ENCODE measurements around the gene WNT11.

The WNT11 gene

DNA sequence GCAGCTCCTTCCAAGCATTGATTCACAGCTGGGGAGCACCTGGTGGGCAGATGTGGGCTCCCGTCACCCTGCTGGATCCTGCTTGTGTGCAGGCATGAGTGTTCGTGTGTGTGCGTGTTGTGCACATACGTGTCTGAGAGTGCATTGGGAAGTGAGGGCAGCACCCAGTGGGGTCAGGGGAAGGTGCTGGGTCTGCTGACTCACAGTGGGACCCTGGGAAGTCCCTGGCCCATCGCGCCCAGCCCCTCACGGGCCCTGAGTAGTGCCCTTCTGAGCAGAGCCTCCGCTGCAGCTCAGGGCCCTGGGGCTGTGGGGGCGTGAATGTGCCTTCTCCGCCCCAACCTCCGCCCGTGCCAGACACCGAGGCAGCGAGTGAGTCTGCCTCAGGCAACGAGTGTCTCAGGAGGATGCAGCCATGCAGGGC lies 36.8 kb downstream of the WNT11 start:
- DNase-seq: no peak

- no peak for DNase-seq
Observed at GRCh38 chr11:76167590-76167989, 38.7 kb downstream of the WNT11 start.

DNA sequence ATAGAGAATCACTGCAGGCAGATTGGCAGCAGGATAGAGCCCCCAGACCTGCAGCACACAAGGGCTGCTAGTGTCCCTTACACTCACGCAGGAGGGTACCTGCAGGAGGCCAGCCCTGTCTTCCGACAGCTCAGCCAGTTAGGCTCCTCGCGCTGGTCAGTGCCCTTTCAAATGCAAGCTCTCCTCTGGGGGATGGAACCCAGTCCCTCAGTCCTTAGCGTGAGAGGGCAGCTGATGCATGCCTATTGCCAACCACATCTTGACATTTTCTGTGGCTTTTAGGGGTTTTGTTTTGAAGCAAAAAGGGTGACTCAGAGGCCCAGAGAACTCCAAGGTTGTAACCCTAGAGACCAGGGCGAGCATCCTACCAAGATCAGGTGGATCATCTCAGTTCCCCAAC lies 40.0 kb downstream of the WNT11 start:
- DNase-seq: no peak

GRCh38 chr11:76164861-76165751 lies 41.2 kb downstream of the WNT11 start:
- no peak for DNase-seq

- no peak for DNase-seq
Observed at GRCh38 chr11:76164081-76164480, 42.2 kb downstream of the WNT11 start.

DNA sequence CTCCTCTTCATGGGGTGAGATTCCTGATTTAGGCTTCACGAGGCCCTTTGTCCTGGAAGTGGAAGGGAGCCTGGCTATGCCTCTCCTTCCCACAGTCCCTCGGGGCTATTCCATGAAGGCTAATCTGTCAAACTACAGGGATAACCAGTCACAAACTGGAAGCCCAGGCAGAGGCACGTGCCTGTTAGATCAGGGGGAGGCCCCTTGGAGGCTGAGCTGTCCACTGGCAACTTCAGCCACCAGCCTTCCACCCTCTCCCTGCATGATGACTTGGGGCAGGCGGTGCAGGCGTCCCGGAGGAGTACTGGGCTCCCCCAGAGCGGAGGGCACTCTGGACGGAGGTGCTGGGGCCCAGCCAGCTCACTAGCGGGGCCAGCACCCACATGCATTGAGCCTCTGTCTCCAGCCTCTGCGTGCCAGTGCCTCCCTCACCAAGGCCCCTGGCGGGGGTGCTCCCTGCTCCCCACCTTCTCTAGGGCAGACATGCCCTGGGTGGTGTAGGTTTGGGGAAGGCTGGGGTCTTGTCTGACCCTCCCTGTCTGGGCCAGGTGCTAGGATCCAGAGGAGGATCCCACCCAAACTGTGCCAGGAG lies 42.9 kb downstream of the WNT11 start:
- no peak for DNase-seq

- no peak for DNase-seq
Observed at GRCh38 chr11:76162336-76163288, 43.7 kb downstream of the WNT11 start.

GRCh38 chr11:76161261-76161961 lies 44.9 kb downstream of the WNT11 start:
- no peak for DNase-seq

DNA sequence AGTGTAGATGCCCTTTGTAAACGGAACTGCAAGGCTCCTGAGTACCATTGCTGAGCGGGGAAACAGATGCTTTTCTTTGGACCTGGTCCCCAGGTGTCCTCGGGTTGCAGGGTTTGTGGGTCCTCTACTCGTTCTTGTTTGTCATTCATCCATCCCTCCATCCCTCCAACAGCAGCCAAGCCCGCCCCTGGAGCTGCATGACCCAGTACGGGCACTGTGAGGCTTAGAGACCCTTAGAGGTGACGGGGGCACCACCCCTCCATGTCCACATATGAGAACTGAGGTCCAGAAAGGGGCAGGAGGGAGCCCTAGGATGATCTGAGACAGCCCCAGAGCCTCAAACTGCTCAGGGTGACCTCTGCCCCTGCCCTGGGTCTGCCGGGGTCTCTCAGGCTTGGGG lies 45.4 kb downstream of the WNT11 start:
- no peak for DNase-seq

DNA sequence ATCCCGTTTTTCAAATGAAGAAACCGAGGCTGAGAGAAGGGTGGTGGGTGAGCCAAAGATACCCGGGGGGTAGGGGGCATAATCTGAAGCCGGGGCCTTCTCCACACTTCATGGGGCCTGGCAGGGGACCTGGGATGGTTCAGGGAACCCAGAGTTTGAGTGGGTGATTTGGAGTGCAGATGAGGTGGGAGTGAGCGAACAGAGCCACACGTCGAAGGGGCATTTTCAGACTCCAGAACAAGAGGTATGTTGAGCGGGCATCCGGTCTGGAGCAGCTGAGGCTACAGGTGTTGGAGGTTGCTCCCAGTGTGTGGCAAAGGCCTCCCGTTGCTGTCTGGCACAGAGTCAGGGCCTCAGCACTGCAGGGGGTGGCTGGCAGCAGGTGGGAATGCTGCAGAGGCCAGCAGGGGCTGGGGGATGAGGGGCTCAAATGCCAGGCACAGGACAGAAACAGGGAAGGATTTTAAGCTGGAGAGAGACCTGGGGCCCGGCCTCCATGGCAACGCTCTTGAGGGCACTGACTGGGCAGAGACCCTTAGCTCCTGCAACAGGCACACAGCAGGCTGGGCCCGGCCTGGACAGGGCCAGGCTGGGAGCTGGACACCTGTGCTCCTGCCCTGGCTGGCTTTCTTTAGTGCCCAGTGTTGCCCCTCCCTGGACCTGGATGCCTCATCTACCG lies 46.2 kb downstream of the WNT11 start:
- no peak for DNase-seq

- DNase-seq: no peak
Observed at GRCh38 chr11:76159303-76159937, 46.9 kb downstream of the WNT11 start.

GRCh38 chr11:76158394-76159302 lies 47.7 kb downstream of the WNT11 start:
- DNase-seq: no peak

GRCh38 chr11:76157891-76158290 lies 48.4 kb downstream of the WNT11 start:
- DNase-seq: no peak

GRCh38 chr11:76156971-76157427 lies 49.3 kb downstream of the WNT11 start:
- DNase-seq: no peak

DNA sequence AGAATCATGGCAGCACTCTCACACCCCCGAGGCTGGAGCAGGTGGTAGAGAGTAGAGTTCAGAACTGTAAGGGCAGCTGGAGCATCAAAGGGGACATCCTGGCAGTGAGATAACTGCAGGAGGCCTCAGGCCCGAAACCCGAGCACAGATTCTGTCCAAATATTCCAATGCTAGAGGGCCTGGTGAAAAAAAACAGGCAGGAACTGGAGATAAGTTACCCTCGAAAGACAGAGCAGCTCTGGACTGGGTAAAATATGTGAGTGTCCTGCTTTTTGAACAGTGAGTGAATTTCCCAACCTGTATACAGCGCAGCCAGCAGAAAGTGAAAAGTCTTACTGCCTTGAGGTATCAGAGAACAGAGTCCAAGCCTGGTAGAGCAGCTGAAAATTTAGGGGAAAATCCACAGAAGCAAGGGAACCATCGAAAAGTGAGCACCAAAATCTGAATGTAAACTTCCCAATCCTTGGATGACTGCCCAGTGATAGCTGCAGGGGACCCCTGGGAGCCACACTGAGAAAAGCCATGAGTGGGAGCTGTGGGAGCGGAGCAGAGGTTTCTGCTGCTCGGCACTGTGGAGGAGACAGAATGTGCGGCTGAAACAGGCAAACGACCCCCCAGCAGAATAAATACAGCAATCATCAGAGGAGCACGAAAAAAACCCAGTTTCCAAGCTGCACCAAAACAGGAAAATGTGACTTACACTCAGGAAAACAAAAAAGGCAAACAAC lies 50.6 kb downstream of the WNT11 start:
- no peak for DNase-seq

DNA sequence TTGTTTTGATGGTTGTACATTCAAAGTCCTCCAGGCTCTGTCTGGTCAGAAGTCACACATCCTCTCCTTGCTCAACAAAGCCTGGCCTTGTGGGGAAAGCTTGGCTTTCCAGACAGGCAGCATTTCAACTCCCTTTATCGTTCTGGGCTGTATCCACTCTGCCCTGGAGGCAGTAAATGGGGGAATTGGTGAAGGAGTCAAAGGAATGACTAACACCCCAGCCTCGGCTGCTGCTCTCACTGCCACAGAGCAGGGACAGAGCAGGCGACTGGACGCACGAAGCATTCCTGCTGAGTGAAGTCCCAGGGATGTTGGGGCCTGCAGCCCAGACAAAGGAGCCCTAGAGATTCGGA lies 52.8 kb downstream of the WNT11 start:
- no peak for DNase-seq

DNA sequence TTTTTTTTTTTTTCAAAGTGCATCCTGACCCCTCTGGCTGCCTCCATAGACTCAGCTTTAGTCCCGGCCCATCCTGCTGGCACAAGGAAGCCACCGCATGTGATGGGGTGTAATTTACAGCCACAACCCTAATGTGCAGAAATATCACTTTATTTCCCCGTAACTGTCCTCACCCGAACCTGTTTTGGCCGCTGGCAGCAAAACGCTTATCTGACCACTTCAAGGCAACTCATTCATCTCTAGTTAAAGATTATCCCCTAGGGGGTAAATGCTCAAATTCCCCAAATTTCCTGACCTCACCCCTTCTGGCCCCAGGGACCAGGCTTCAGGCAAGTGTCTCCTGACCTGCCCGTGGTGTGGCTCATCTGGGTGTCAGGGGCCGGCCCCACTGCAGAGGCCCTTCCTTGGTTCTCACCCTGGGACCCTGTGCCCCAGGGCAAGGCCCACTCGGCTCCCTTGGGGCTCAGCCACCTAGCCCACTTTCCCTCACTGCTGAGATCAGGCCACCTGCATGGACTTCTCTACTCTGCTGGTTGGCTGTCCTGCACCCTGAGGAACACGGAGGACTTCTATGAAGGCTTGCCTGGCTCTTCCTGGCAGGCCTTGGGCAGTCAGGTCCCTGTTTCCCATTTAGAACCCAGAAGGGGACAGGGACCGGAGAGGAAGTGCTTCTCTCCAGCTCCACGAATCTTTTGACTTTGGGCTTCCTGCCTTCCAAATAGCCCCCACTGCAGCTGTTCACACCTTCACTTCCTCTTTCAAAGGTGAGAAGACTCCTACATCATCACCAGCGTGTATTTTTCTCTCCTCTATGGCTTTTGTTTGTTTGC lies 53.3 kb downstream of the WNT11 start:
- DNase-seq: no peak

- peak; percentile 83 for DNase-seq
Observed at GRCh38 chr11:76152086-76152681, 54.1 kb downstream of the WNT11 start.

All from activated T-cell treated with anti-CD3 and anti-CD28 coated beads, Interleukin-2, amount 50 U/mL, for 1 hour (primary cell).